NOMO-1 (cell line): ENCODE measurements around the gene TCTN2.

Experiments used
- DNase-seq, 2 experiments: peaks; one replicate each; lab custom pipeline; 2025; ENCODE audit not compliant: unreplicated experiment in 2 of 2; lab: John Stamatoyannopoulos, UW

Gene TCTN2

GRCh38 chr12:123733229-123733628 lies 62.3 kb downstream of the TCTN2 start:
- DNase-seq = no peak

- DNase-seq = no peak
Measured at GRCh38 chr12:123734268-123734667, 63.4 kb downstream of the TCTN2 start.

DNA sequence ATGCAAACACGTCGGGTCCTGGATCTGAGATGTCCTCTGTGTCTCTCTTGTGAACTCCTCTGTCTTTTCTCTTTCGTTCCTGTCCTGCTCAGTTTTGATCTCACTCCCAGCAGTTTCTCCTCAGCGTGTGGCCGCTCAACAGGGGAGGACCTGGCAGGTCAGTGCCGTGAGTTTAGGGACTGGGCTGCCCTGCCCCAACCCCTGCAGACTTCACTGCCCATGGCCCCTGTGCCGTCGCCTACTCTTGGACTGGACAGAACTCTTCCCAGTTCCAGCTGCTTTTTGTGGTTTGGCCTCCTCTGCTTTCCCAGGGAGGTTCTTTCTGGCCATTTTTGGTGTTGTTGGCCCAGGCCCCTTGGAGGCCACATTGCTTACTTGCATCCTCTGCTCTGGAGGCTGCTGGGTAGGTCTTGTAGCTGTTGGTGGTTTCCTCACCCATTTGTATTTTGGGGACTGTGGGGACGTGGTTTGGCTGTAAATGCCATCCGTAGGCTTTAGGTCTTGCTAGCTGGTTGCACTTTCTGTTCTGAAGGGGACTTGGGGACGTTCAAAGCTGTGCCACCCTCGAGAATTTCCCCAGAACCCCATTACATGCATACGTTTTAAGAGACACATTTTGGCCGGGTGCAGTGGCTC lies 71.1 kb downstream of the TCTN2 start:
- no peak for DNase-seq

DNA sequence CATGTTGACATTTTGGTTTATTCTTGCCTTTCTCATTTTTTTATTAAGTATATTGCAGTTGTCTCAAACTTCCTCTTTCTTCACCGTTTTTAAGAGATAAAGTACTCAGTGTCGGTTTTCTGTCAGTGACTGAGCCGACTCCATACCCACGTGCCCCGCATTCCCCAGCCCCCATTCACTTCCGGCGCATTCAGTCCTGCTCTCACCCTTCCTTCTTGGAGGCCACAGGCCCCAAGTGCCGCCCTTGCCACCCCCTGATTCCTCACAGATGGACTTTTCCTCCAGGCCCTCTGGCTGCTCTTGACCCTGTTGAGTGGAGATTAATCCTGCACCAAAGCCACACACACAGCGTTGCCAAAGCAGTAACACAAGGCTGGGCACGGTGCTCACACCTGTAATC lies 72.1 kb downstream of the TCTN2 start:
- DNase-seq = peak; percentile 86 to 88

DNA sequence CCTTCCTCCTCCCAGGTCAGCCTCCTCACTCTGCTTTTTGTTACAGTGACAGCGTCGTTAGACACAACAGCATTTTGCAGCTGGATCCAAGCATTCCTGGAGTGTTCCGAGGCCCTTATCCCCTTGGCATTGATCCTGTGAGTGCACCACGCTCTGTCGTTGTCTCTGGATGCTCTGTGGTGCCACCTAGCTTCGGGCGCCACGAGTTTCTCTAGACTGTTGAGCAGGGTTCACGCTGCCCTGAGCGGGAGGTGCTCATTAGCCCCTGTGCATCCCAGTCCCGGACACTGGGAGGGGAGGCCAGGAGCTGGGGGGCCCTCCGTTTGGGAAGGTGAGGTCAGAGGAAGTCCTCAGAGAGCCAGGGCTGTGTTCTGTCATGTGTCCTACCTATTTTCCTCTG lies 73.9 kb downstream of the TCTN2 start:
- no peak for DNase-seq

GRCh38 chr12:123747309-123747708 lies 76.4 kb downstream of the TCTN2 start:
- DNase-seq = no peak

- peak; percentile 38 to 65 for DNase-seq
Measured at GRCh38 chr12:123748161-123748560, 77.2 kb downstream of the TCTN2 start.

DNA sequence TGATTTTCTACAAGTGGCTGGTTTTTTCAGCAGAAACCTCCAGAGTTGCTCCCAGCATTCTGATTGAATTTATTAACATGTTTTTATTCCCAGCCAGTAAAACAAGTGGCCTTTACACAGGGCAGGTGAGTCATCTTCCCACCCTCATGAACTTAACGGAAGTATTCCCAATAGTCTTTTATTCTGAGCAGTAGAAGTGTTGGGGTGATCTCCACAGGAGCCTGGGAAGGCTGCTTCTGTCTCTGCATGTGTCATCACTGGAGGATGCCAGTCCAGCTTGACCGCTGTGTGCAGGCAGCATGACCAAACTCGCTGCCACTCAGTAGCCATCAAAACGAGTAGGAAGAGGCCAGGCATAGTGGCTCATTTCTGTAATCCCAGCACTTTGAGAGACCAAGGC lies 77.7 kb downstream of the TCTN2 start:
- no peak for DNase-seq

DNA sequence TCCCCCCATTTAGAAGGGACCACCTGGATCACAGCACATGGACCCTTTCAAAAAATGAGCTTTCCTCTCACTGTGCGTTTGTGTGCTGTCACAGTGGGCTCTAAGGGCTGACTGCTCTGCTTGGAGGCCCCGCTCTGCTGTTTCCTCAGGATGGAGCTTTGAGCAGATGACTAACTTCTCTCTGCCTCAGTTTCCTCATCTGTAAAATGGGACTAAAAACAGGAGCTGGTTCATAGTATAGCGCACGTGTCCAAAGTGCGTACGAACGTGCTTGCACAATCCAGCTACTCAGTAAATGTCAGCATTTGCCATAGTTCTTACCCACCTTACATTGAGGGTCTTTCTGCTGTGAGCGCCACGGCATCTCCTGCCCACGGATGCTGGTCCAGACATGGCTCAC lies 78.4 kb downstream of the TCTN2 start:
- no peak for DNase-seq

DNA sequence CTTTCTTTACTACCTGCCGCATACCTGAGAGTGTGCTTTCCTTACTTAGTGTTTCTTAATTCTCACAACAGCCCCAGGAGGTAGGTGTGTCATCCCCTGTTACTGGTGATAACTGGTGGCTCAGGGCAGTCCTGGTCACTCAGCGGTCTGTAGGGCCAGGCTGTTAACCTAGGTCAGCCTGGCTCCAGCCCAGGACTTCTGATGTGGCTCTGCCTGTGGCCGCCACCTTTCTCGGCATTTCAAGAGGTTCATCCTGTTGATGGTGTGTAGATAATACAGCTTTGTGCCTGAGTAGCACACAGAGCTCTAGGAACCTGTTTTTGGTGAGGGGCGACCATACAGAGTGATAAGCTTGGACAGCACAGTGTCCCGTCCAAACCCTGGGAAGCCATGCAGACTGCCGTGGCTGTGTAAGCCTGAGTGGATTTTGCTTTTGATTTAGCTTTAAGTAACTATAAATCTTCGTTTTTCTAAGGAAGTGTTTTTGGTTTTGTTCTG lies 79.3 kb downstream of the TCTN2 start:
- no peak for DNase-seq

DNA sequence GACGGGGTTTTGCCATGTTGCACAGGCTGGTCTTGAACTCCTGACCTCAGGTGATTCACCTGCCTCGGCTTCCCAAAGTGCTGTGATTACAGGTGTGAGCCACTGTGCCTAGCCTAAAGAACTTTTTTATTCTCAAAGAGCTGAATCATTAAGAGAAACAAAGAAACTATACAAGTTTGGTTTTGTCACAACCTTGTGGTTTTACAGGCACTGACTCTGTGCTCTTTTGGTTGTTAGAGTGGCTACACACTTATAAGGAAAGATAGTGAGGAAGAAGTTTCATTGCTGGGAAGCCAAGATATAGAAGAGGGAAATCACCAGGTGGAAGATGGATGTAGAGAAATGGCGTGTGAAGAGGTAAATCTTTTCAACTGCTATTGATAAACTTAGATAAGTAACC lies 81.1 kb downstream of the TCTN2 start:
- no peak for DNase-seq

GRCh38 chr12:123754041-123754772 lies 83.3 kb downstream of the TCTN2 start:
- DNase-seq = no peak

- DNase-seq = no peak
Measured at GRCh38 chr12:123757561-123757960, 86.6 kb downstream of the TCTN2 start.
